GM21360 (cell line): ENCODE measurements around the gene ZNF500.
"Not testable (repeated sequence)": the region's sequence is repeated elsewhere in the genome, so short reads cannot be mapped to it uniquely, and the experiment has no call there.

Source experiments
- ATAC-seq: cut with Tn5 transposase; IDR thresholded peaks from one replicate; pipeline ENCODE4 v1.9.1; 2021; ENCODE audit warnings: mild to moderate bottlenecking, moderate library complexity; ENCODE audit not compliant: unreplicated experiment

Gene ZNF500

DNA sequence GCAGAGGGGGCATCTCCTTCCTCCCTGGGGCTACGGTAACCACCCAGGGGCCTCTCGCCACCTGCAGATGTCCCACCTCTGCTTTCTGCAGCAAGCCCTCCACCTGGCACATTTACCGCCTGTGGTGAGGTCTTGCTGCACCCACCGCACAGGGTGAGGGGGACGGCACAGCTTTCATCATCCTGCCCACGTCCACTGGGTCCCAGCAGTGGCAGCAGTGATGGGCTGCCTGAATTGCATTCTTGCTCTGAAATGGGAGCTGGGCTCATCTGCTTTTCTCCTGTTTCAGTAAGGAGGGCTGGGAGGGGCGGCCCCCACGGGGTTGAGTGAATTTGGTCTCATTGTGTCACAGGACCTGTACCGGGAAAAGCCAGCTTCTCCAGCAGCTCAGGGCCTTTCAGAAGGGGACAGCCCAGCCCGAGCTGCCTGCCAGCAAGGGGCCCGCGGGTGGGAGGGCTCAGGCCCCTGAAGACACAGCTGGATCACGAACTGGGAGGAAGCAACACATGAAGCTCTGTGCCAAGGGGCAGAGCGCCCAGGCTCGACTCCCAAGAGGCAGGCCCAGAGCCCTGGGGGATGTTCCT is 19.9 kb downstream of the ZNF500 start:
- ATAC-seq: no peak

DNA sequence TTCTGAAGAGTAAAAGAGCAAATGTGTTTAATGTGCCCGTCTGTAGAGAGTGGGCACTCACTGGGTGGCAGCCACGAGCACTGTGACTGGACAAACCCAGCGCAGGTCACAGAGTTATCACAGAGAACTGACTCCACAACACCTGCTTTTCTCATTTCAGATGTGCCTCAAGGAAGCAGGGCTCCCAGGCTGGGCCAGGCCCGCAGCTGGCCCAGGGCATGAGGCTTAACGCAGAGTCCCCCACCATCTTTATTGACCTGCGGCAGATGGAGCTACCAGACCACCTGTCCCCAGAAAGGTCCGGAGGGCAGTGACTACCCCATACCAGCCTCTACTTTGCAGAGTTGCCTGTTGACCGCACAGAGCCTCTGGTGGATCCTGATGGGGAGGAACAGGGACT is 20.7 kb downstream of the ZNF500 start:
- no peak for ATAC-seq

DNA sequence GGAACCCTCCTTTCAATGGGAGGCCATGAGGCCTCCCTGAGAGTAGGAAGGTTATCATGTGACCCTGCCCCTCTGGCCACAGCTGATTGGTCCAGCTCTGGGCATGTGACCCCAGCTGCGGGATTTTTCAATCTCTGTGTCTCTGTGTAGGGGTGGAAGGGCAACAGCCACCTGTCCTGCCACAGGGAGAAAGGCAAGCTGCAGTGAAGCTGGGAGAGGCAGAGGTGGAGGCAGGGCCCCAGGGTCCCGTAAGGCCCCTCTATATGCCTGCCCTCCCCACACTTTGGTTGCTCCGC is 21.7 kb downstream of the ZNF500 start:
- ATAC-seq: no peak

DNA sequence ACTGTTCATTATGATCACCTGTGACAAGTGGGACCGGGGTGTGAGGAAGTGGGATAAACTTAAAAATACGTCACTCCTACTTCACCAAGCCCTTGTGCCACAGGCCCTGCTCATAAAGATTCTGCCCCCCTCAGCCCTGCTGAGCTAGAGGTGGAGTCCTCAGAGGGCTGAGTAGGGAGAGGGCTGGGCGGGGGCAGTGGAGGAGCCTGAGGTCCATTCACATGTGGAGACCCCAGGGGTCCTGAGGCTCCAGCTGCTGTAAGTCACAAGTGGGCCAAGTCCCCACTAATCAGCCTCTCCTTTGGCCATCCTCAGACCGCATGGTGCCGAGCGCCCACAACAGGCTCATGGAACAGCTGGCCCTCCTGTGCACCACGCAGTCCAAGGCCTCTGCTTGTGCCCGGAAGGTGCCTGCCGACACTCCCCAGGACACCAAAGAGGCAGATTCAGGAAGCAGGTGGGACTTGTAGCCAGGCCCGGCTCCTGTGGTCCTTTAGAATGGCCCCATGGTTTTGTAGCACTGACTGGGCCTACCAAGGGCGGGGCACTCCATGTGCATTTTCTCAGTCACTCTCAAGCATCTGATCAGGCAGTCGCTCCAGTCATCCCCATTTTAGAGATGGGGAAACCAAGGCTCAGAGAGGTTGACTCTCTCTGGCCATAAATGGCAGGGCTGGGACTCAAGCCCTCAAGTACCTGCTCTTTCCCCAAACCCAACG is 22.2 kb downstream of the ZNF500 start:
- no peak for ATAC-seq

DNA sequence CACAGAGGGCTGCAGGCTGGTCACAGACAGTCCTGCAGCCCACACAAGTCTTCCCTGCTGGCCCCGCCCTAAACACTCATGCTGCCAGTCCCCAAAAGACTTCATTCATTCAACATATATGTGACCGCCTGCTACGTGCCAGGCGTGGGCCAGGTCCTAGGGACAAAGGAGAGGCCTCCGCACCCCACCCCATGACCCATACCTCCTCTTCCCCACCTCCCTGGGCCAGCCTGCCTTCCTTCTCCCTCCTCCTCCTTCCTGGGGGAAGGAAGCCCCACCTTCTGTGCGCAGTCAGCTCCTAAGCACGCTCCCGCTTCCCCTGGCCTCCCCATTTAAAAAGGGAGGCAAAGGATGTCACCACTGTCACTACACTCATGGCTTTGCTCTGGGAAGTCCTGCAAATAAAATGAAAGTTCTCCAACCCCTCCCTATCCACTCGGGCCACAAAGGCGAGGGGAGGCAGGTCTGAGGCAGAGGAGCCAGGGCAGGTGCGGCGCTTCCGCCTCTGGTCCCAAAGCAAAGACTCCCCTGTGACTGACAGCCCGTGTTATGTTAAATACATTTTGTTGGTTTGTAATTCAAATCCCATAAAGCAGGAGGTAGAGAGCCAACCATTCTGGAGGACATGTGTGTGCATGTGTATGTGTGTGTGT is 23.6 kb downstream of the ZNF500 start:
- ATAC-seq: no peak

DNA sequence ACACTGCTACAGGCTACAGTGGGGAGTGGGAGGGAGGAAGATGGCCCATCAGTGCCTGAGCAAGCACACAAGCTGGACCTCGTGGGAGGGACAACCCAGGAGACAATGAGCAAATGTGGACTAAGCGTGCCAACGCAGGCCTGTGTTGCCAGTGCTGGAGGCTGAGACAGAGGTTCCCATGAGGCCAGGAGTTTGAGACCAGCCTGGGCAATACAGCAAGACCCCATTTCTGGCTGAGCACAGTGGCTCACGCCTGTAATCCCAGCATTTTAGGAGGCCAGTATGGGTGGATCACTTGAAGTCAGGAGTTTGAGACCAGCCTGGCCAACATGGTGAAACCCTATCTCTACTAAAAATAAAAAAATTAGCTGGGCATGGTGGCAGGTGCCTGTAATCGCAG is 28.6 kb downstream of the ZNF500 start:
- ATAC-seq: not testable (repeated sequence)

DNA sequence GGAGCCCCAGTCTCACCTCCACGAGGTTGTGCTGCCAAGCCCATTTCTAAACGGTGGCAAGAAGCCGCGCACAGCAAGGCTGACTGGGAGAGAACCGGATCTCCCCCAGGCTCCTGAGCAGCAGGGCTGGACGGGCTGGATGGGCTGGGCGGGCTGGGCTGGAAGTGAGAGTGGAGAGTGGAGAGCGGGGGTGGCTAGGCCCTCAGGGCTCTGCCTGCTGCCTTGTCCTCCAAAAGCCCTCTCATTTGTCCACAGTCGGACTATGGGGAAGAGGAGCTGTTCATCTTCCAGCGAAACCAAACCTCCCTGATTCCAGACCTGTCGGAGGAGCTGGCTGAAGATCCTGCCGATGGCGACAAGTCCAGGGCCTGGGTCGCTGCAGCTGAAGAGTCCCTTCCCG is 29.4 kb downstream of the ZNF500 start:
- ATAC-seq: no peak

DNA sequence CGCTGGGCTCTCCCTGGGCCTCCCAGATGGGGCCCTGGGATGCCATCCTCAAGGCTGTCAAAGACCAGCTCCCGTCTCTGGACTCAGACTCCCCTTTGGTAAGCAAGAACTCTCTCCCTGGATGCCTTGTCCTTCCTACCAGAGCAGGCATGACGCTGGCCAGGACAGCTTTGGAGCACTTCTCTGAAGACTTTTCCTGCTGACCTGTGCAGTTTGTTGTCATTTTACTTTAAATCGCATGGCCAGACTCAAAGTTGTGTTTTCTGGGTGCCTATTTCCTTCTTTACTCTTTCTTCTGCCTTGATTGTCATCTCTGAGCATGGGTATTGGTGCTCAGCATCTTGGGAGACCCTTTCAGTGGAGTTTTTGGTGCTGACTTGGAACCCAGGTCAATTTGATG is 30.4 kb downstream of the ZNF500 start:
- no peak for ATAC-seq

DNA sequence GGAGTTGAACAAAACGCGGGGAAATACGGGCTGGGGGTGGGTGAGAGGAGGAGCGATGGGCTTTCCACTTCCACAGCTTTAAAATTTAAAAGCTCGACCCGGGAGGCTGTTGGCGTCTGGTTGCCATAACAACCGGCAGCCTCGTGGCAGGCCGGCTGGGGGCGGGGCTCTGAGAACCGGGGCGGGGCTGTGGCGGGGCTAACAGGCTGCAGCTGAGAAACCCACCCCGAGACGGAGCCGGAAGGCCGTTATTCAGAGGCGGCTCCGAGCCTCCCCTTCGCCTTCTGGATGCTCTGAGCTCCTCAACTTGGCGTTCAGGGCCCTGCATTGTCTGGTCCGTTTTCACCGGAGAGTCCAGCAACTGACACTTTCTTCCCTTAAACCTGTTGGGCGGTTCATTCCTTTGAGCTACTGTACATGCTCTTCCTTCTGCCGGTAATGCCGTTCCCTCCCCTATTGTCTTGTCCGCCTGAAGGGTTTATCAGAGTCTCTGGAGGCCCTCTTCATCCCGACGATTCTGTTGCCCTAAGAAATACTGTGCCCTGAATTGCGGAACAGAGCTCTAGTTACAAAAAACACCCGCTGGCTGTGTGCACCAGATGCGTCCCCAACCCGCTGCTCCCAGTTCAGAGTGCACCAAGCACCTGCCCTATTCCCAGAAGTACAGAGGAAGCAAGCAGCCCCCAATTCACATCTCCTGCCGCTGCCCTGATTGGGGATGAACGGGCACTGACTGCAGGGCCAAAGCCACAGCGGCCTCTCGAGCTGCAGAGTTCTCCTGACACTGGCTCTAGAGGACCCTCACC is 32.0 kb downstream of the ZNF500 start:
- ATAC-seq: peak; percentile 54

DNA sequence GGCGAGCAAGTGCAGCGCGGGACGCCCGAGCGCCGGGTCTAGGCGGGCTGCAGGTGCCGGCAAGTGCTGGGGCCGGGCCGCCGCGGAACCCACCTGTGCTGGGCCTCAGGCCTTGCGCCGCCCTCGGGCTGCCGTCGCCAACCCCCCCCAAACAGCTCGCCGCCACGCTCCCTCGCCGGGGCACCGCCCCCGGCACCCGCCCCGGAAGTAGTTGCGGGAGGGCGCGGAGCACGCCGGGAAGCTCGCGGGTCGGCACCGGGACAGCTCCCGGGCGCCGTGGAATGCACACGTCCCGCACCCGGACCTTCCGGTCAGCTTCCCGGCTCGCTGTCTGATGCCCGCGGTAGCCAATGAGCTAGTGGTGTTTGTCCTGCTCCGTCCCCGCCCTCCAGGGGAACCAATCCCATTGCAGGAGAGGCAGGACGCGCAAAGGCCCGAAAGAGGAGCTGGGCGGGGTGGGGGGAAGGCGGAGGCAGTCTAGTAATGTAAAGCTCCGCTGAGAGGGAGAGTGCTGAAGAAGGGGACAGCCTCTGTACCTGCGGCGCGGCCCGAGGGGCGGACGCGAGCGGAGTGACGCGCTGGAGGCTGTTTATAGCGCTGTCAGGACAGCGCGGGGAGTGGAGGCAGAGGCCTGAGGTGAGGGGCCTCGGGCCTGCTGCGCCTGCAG is 32.8 kb downstream of the ZNF500 start, which contains the start of the genes ANKS3 and DNAAF8:
TSS of gene ANKS3 (minus strand) at position 209 of the 667 bp plus-strand sequence. CDS start 4,122 bp downstream, outside the sequence.
TSS of gene DNAAF8 (plus strand) at position 475 of the 667 bp plus-strand sequence. CDS start 1,978 bp downstream, outside the sequence.
- peak; percentile 62 for ATAC-seq

DNA sequence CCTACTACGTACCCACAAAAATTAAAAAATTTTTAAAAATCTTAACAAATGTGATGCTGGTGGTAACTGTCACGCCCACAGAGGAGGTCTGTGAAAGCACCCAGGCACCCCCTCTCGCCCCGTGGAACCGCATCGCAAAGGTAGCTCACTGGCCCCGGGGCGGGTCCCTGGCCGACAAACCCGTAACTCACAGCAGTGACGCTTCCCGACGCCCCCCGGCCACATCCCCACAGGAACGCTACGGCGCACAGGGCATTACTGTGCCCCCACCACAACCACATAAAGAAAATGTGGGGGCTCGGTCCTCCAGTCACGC is 33.3 kb downstream of the ZNF500 start:
- ATAC-seq: no peak

DNA sequence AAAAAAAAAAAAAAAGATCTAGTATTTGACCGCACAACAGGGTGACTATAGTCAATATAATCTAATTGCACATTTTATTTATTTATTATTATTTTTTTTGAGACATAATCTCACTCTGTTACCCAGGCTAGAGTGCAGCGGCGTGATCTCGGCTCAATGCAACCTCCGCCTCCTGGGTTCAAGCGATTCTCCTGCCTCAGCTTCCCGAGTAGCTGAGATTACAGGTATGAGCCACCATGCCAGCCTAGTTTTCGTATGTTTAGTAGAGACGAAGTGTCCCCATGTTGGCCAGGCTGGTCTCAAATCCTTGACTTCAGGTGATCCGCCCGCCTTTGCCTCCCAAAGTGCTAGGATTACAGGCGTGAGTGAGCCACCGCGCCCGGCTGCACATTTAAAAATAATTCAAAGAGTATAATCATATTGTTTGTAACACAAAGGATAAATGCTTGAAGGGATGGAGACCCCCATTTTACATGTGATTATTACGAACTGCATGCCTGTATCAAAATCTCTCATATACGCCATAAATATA is 33.7 kb downstream of the ZNF500 start:
- ATAC-seq: no peak

DNA sequence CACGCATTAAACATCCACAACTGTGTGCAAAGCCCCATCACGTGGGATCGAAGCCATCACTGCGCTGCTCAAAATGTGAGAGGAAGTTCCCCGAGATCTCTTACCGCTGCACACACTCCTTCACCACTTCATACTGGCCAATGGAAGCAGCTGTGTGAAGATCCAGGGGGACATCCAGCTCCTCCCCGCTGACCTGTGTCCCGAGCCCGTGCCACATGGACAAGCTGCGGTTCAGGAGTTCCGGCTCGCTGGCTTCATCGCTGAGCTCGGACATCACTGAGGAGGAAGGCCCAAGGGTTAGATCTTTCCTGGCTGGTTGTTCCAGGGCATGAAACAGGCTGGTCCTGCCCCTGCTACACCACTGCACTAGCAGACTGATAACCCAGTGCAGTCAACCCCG is 37.1 kb downstream of the ZNF500 start:
- no peak for ATAC-seq

DNA sequence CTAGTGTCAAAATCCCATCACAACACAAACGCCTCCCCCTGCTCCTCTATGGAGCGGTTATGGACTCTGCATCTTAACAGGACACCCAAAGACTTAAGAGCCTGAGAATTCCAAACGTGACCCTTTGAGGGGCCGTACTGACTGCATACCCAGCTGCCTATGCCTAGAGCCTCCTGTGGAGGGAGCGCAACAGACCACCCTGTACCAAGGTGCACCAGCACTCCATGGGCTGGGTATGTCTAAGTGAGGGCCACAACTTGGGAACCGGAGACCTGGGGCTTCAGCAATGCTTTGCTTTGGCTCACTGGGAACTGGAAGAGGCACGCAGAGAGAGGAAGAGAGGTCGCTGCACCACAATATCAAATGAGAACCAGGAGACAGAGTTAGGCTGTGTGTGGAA is 38.3 kb downstream of the ZNF500 start:
- no peak for ATAC-seq

DNA sequence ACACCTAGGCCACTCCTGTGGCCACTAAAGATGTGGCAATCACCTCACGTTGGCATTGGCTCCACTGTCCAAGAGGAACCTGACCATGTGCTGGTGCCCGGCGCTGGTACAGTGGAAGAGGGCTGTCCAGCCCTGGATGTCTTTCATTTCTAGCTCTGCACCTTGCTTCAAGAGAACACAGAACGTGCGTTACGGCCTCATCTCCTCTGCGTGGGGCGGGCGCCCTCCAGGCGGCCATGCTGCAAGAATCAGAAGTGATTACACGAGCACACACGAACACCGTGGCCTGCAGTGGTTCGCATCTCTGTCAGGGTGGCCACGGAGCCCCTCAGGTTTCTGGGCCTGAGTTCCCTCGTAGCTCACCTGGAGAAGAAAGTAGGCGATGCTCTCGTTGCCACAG is 40.3 kb downstream of the ZNF500 start:
- no peak for ATAC-seq

DNA sequence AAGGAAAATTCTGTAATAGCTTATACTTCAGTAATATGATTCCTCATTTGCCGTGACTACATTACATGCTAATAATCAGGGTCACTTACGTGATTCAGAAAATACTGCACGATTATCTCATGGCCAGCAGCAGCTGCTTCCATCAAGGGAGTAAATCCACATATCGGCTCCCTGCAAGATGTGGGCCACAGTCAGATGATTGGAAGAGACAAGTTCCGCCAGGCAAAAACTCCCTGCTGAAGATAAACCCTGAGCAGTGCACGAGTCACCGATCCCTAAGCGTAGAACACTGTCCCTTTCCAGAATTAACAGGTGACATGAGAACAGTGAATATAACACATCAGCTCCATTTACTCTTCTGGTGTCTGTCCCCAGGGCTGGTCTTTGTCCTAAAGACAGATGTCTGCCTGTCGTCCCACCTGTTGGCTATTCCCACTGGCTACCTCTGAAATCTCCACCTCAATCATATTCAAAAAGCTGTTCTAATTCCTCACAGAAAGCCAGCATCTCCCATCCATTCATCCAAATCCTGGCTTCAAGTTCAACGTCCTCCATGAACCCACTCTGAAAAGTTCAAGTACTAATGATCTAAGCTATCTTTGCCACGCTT is 42.2 kb downstream of the ZNF500 start:
- ATAC-seq: no peak

DNA sequence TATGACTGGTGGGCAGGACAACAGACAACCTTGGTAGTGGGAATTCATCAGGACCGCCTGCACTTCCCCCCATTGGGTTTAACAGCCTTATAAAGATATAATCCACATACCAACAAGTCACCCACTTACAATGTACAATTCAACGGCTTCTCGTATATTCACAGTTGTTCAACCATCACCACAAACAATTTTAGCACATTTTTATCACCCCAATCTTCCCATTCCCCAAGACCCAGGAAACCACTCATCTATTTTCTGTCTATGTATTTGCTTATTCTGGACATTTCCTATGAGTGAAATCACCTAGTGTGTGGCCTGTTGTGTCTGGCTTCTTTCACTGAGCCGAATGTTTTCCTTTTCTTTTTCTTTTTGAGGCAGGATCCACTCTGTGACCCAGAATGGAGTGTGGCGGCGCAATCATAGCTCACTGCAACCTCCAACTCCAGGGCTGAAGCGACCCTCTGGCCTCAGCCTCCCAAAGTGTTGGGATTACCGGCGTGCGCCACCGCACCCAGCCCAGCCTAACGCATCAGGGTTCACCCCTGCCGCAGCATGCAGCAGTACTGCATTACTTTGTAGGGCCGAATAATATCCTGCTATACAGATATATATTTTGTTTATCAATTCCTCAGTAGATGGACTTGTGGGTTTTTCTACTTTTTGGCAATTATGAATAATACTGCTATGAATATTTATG is 43.7 kb downstream of the ZNF500 start:
- ATAC-seq: no peak

DNA sequence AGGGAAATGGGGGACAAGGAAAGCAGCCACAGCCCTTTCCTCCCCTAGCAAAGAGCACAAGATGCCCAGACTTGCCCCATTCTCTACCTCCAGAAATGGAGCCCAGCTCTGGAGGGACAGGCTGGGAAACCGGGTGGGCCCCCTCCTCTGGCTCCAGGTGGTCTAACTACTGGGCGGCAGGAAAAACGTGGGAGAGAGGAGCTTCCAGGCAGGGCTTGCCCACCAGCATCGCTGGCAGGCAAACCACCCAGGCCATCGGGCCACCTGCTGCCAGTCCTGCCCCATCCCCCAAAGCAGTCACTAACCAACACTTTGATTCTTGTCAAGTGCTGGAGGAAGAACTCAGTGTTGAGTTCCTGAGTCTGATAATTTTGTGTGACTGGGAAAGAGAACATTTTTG is 48.5 kb downstream of the ZNF500 start:
- no peak for ATAC-seq

DNA sequence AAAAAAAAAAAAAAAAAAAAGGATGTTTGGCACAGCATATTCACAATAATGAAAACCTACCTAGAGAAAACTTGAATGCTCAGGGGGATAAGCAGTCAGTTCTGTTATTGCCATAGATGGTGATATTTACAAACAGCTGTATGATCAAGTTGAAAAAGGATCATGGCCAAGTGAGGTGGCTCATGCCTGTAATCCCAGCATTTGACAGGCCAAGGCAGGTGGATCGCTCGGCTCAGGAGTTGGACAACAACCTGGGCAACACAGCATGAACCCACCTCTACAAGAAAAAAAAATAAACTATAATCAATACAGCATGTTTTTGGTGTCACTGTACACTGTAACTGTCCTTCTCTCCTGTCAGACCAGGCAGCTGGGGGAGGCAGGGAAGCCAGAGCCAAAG is 52.0 kb downstream of the ZNF500 start:
- no peak for ATAC-seq
